Measurements from ENCODE around the gene EFCAB6.

Gene EFCAB6

DNA sequence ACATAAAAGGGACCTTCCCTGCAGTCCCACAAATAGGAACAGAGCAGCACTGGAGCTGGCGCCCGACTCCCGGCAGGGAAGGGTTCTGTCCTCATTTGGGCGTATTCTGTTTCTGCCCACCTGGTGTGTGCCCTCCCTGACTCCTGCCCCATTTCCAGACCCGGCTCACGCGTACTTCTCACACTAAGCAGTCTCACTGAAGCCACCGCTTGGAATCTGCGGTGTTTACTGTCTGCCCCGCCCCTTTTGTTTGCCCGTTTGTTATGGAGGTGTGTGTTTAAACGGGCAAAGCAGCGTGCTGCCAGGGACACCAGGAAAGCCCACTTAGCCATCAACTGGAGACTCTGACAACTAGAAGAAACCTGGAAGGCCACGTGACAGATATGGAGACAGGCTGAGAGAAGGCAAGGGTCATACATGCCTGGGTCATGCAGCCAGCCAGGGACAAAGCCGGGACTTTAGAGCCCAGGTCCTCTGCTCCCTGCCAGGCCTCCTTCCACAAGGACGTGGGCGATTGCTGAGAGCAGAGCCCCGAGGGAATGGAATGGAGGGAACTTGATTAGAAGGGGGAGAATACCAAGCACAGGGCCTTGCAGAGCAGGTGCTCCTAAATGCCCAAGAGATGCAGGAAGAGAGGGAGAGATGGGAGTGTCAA, 8.7 kb upstream of the EFCAB6 start:
- DNase-seq (ENCODE audit: low read depth in 2 of 2) = no peak
- no peak overlapping the region for H3K4me3 ChIP-seq (replicated peaks in 1 of 2; ENCODE audit: low read depth in 2 of 2, low read length in 2 of 2)
- TF ChIP-seq, protein P1, sequence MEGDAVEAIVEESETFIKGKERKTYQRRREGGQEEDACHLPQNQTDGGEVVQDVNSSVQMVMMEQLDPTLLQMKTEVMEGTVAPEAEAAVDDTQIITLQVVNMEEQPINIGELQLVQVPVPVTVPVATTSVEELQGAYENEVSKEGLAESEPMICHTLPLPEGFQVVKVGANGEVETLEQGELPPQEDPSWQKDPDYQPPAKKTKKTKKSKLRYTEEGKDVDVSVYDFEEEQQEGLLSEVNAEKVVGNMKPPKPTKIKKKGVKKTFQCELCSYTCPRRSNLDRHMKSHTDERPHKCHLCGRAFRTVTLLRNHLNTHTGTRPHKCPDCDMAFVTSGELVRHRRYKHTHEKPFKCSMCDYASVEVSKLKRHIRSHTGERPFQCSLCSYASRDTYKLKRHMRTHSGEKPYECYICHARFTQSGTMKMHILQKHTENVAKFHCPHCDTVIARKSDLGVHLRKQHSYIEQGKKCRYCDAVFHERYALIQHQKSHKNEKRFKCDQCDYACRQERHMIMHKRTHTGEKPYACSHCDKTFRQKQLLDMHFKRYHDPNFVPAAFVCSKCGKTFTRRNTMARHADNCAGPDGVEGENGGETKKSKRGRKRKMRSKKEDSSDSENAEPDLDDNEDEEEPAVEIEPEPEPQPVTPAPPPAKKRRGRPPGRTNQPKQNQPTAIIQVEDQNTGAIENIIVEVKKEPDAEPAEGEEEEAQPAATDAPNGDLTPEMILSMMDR (IDR thresholded peaks at IDR 0.05; ENCODE audit: low read depth, low read length) = no peak

DNA sequence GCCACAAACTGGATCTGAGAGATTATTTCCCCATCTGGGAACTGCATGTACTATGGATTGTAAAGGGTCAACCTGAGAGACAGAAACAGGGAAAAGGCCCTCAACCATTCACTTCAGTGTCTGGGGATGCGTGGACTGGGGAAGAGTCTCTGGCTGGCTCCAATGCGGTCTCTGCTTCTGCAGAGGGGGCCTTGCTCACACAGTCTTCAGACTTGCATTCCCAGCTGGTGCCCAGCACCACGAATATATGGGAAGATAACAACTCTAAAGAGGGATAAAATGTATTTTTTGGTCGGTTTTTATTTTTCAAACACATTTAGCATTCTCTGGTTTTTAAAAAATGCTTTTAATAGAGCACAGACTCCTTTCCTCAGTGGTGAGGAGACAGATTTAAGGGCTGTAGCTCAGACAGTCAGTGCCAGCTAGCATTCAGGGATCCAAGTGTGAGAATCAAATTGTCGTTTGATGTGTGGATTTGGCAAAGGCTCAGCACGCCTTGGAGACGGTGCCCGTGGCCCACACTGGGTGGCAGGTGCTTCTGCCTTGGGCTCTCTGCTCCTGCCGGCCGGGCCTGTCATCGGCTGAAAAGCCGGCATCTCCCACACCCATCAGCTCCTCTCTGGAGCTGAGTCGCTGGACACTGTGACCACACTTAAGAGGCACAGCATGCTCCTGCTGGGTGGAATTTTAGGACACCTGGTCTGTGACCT, 8.0 kb upstream of the EFCAB6 start:
- TF ChIP-seq, protein P1 (IDR thresholded peaks at IDR 0.05; ENCODE audit: low read depth, low read length) = no peak
- DNase-seq (ENCODE audit: low read depth in 2 of 2) = no peak
- no peak overlapping the region for H3K4me3 ChIP-seq (replicated peaks in 1 of 2; ENCODE audit: low read depth in 2 of 2, low read length in 2 of 2)

DNA sequence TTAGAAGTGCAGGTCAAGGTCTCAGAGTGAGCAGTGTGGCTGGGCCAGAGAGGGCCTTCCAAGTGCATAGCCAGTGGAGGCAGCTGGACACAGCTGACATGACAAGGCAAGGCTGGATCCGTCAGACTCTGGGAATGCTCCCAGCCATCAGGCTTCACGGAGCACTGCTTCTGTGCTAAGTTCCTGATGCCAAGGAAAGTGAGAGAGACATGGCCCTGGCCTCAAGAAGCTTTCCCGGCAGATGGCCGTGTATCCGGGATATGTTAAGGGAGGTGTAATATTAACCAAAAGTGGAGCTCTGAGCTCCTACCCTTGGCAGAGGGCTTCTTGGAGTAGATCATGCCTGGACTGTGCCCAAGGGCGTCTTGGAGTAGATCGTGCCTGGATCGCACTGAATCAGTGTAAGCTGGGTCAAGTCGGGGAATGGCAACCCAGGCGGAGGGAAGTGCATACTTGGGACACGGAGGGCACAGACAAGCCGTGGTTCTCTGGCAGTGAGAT, 7.4 kb upstream of the EFCAB6 start:
- no peak for DNase-seq (ENCODE audit: low read depth in 2 of 2)
- TF ChIP-seq, protein P1 (IDR thresholded peaks at IDR 0.05; ENCODE audit: low read depth, low read length) = no peak
- H3K4me3 ChIP-seq (replicated peaks in 1 of 2; ENCODE audit: low read depth in 2 of 2, low read length in 2 of 2) = no peak overlapping the region

- no peak for DNase-seq (ENCODE audit: low read depth in 2 of 2)
- H3K4me3 ChIP-seq (replicated peaks in 1 of 2; ENCODE audit: low read depth in 2 of 2, low read length in 2 of 2) = no peak overlapping the region
- TF ChIP-seq, protein P1 (IDR thresholded peaks at IDR 0.05; ENCODE audit: low read depth, low read length) = no peak
Measured at GRCh38 chr22:43818981-43819380, 6.9 kb upstream of the EFCAB6 start.

DNA sequence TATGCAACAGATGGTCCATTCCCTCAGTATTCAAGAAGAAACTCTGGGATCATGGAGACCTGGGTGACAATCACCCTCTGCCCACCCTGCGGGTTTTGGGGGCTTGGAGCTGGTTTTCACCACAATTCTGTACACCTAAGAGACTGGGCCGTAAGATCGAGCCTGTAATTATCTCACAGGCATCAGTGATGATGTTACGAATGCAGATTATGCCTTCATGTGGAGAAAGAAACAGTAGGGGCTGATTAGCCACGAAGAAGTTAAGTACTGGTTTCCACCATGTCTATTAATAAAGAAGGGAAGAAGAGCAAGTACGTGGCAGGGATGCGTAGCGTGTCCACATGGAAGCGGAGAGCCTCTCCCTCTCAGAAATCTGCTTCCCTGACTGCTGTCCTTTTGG, 5.3 kb upstream of the EFCAB6 start:
- no peak overlapping the region for H3K4me3 ChIP-seq (replicated peaks in 1 of 2; ENCODE audit: low read depth in 2 of 2, low read length in 2 of 2)
- TF ChIP-seq, protein P1 (IDR thresholded peaks at IDR 0.05; ENCODE audit: low read depth, low read length) = no peak
- no peak for DNase-seq (ENCODE audit: low read depth in 2 of 2)

DNA sequence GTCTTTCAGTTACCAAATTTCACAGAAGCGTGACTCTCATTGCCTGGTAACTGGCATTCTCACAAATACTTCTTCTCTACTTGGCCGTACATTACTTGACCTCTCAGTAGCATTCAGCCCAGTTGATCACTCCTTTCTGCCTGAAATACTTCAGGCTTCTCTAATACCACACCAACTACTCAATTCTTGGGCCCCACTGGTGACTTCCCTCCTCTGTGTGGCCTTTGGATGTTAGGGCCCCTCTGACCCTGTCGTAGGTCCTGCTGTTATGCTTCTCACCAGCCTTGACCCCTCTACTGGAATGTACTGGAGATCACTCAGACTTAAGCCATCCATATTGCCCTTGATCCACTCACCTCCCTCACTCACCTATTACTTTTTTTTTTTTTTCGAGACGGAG, 2.2 kb upstream of the EFCAB6 start:
- TF ChIP-seq, protein P1 (IDR thresholded peaks at IDR 0.05; ENCODE audit: low read depth, low read length) = no peak
- no peak overlapping the region for H3K4me3 ChIP-seq (replicated peaks in 1 of 2; ENCODE audit: low read depth in 2 of 2, low read length in 2 of 2)
- DNase-seq (ENCODE audit: low read depth in 2 of 2) = no peak

All from cardiac fibroblast (primary cell).